NT2/D1 (cell line): ENCODE measurements around the gene KANSL3.

Source experiments
- YY1 ChIP-seq: IDR thresholded peaks from 2 replicates; pipeline ENCODE4 v1.6.1; 2011; ENCODE audit not compliant: insufficient read length, insufficient read depth
- ZNF274 ChIP-seq: IDR thresholded peaks from 2 replicates; pipeline ENCODE4 v1.6.1; 2011; ENCODE audit warnings: mild to moderate bottlenecking, low read depth, low read length

DNA sequence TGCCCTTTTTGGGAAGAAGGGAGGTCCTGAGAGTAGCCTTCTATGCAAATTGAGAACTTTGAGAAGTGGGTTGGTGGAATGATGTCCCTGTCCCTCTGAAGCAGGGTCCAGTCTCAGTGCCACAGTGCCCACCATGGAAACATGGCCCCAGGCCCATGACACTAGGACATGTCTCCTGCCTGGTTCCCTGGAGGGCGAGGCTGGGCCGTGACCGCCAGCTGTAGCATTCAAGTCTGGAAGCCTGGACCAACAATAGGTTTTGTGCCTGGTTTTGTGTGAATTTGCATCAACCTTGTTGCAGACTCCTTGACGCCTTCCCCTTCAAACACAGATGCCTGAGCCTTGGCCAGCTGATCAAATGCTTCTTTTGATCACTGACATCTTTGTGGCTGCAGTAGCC is 74.1 kb downstream of the KANSL3 start:
- no peak for TF ChIP-seq YY1
- no peak for TF ChIP-seq ZNF274
